Keratinocyte (primary cell): ENCODE data around the gene MSANTD1. TPM values are rescaled to one million over a fixed set of nuclear protein-coding genes. Genes with fewer than 3 reads are reported as not detected.

Experiments
- DNase-seq: peaks from one replicate; pipeline ENCODE4 v3.0.0-alpha.2; 2011; ENCODE audit warnings: low read depth, missing footprints, low spot score
- FAIRE-seq: peaks from 2 replicates; lab custom pipeline; 2011; peaks lifted over from hg19 to GRCh38; lab: Jason Lieb, UNC
- H2AFZ ChIP-seq: 2 replicates; pipeline ENCODE4 v1.6.0; 2012; ENCODE audit warnings: low read length, control low read depth, inconsistent platforms; ENCODE audit not compliant: control insufficient read depth
- H3K27ac ChIP-seq: 2 replicates; pipeline ENCODE4 v1.5.1; 2011; ENCODE audit warnings: low read length; ENCODE audit not compliant: control insufficient read depth, insufficient read depth
- H3K27me3 ChIP-seq: 3 replicates; pipeline ENCODE4 v1.6.0; 2011; ENCODE audit warnings: low read length; ENCODE audit not compliant: control insufficient read depth, insufficient read depth; ENCODE audit errors: extremely low read depth
- H3K36me3 ChIP-seq, 2 experiments: 2 replicates in 1 of 2; 3 replicates in 1 of 2; pipeline ENCODE4 v1.5.1; 2011; ENCODE audit warnings: low read length in 2 of 2, mild to moderate bottlenecking in 1 of 2; ENCODE audit not compliant: control insufficient read depth in 2 of 2, insufficient read depth in 2 of 2; ENCODE audit errors: extremely low read depth in 1 of 2
- H3K4me1 ChIP-seq: 3 replicates; pipeline ENCODE4 v1.5.1; 2011; ENCODE audit warnings: low read length; ENCODE audit not compliant: control insufficient read depth, insufficient read depth; ENCODE audit errors: extremely low read depth
- H3K4me2 ChIP-seq: 3 replicates; pipeline ENCODE4 v1.6.0; 2011; ENCODE audit warnings: low read depth, low read length; ENCODE audit not compliant: control insufficient read depth, insufficient read depth; ENCODE audit errors: extremely low read depth
- H3K4me3 ChIP-seq, 3 experiments: fragments of 200-600 bp in 1 of 3; sonication (generic) in 1 of 3; 2 replicates in 2 of 3; 3 replicates in 1 of 3; pipeline ENCODE4 v1.5.1; 2011 to 2016; ENCODE audit warnings: low read length in 3 of 3, mild to moderate bottlenecking in 3 of 3, control low read depth in 2 of 3, inconsistent platforms in 1 of 3, low read depth in 1 of 3, mixed read lengths in 1 of 3, mixed run types in 1 of 3, moderate library complexity in 1 of 3; ENCODE audit not compliant: control insufficient read depth in 2 of 3, insufficient read depth in 2 of 3; ENCODE audit errors: extremely low read depth in 1 of 3
- H3K79me2 ChIP-seq: 2 replicates; pipeline ENCODE4 v1.6.0; 2012; ENCODE audit warnings: low read length; ENCODE audit not compliant: control insufficient read depth, insufficient read depth
- H3K9ac ChIP-seq: 3 replicates; pipeline ENCODE4 v1.6.0; 2011; ENCODE audit warnings: low read length; ENCODE audit not compliant: control insufficient read depth, insufficient read depth; ENCODE audit errors: extremely low read depth
- H3K9me1 ChIP-seq: 3 replicates; pipeline ENCODE4 v1.6.0; 2011; ENCODE audit warnings: low read length; ENCODE audit not compliant: control insufficient read depth, insufficient read depth; ENCODE audit errors: extremely low read depth
- H3K9me3 ChIP-seq: 2 replicates; pipeline ENCODE4 v1.5.1; 2012; ENCODE audit warnings: low read depth, low read length; ENCODE audit not compliant: control insufficient read depth
- H4K20me1 ChIP-seq: 3 replicates; pipeline ENCODE4 v1.6.0; 2011; ENCODE audit warnings: low read length; ENCODE audit not compliant: control insufficient read depth, insufficient read depth; ENCODE audit errors: extremely low read depth
- CTCF ChIP-seq, 3 experiments: IDR thresholded peaks in 1 of 3; conservative IDR thresholded peaks in 1 of 3; optimal IDR thresholded peaks in 1 of 3; 2 replicates in 2 of 3; 3 replicates in 1 of 3; pipeline versions ENCODE3 to v1.5.1; 2011; ENCODE audit warnings: low read length in 3 of 3, mild to moderate bottlenecking in 3 of 3, moderate library complexity in 2 of 3, control low read depth in 1 of 3, inconsistent platforms in 1 of 3; ENCODE audit not compliant: insufficient read depth in 2 of 3; ENCODE audit errors: extremely low read depth in 1 of 3
- EZH2 ChIP-seq: IDR thresholded peaks from one replicate; pipeline ENCODE4 v1.6.1; 2012; ENCODE audit warnings: inconsistent platforms, mild to moderate bottlenecking, low read length, moderate library complexity
- dilution Hi-C: fragments of 300-500 bp; cut with MboI; formaldehyde crosslinking; loops from one replicate; pipeline ENCODE4 v1.7.0; 2020; ENCODE audit warnings: low sequenced_read_pairs; ENCODE audit not compliant: extremely low pct_ligation_motif_present
- polyA plus RNA-seq, 5 experiments: library from polyadenylated mRNA; depleted of rRNA in 3 of 5; stranded (reverse) in 3 of 5; stranded (forward) in 1 of 5; unstranded in 1 of 5; fragments of >200 nt; gene quantifications; 1 replicate in 1 of 5; 2 replicates in 3 of 5; 3 replicates in 1 of 5; pipeline versions ENCODE4 v1.2.1 to v1.2.3, GENCODE V29; 2011 to 2012; ENCODE audit warnings: missing spikeins in 2 of 5, low read depth in 1 of 5, low replicate concordance in 1 of 5

The MSANTD1 gene
- polyA plus RNA-seq, 1 donor (not counting 4 experiments of a cell fraction or from before 2014, with no cell fraction given): not detected

DNA sequence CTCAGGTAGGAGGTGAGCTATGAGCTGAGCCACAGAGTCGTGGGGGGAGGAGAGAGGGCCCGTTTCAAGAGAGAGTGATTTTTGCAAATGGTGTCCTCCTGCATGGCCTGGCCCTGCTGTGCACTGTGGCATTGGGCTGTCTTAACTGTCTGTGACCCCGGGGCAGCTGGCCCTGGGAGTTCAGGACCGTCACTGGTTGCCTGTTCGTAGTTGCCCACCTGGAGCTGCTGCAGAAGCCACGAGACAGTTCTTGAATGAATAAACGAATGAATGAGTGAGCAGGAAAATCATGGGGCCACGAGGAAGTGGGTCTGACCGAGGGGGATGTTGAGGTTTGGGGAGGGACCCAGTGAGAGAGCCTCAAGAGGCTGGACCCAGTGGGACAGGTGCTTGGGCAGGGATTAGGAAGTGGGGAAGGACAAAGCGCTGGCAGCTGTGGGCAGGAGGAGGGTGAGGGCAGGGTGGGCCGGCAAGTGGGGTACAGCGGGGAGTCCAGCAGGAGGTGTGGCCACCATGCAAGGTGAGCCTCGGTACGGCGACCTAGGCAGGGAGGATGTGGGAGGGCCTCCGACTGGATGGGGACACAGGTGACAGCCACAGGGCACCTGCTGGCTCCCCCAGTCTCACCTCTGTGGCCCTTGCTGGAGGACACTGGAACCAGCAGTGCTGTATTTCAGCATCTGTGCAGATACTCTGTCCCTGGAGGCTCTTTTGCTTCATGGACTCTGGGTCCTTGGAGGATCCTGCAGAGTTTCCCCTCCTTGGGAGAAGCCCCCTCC, 54.0 kb downstream of the MSANTD1 start:
- DNase-seq: no peak
- TF ChIP-seq CTCF (optimal IDR thresholded peaks at IDR 0.05 in 1 of 3, IDR thresholded peaks at IDR 0.05 in 1 of 3, conservative IDR thresholded peaks at IDR 0.05 in 1 of 3; ENCODE audit: extremely low read depth in 1 of 3, insufficient read depth in 2 of 3, low read length in 3 of 3): no peak
- TF ChIP-seq EZH2: no peak
- H3K4me3 ChIP-seq: no peak overlapping the region

GRCh38 chr4:3303565-3303824, 54.5 kb downstream of the MSANTD1 start:
- Histone ChIP-seq H3K79me2 (no peaks in the 10 kb centered on the region), H3K9ac (no peak overlapping the region), H3K36me3 (no peaks in the 10 kb centered on the region), H3K4me2 (no peak overlapping the region), H3K4me1 (no peaks in the 10 kb centered on the region), H4K20me1 (peaks cover 3% of the 10 kb centered on the region), H2AFZ (no peak overlapping the region), H3K9me3 (no peaks in the 10 kb centered on the region), H3K27ac (no peak overlapping the region), H3K27me3 (peaks cover 19% of the 10 kb centered on the region), H3K9me1 (no peaks in the 10 kb centered on the region), H3K4me3 (no peak overlapping the region)
- DNase-seq (no peak), FAIRE-seq (no peak)
- TF ChIP-seq EZH2: no peak
- no peak for TF ChIP-seq CTCF (optimal IDR thresholded peaks at IDR 0.05 in 1 of 3, IDR thresholded peaks at IDR 0.05 in 1 of 3, conservative IDR thresholded peaks at IDR 0.05 in 1 of 3; ENCODE audit: extremely low read depth in 1 of 3, insufficient read depth in 2 of 3, low read length in 3 of 3)
- dilution Hi-C loops: no loop called here

More for the DNA sequence above, 54.0 kb downstream of the MSANTD1 start:
- Histone ChIP-seq H3K36me3 (no peaks in the 10 kb centered on the region), H3K9me3 (no peaks in the 10 kb centered on the region), H4K20me1 (peaks cover 3% of the 10 kb centered on the region), H3K9ac (no peak overlapping the region), H3K27me3 (peaks cover 16% of the 10 kb centered on the region), H3K4me2 (no peak overlapping the region), H2AFZ (no peak overlapping the region), H3K79me2 (no peaks in the 10 kb centered on the region), H3K4me1 (no peaks in the 10 kb centered on the region), H3K27ac (no peak overlapping the region), H3K9me1 (no peaks in the 10 kb centered on the region)
- dilution Hi-C loops: no loop called here
- FAIRE-seq: no peak
